Measurements from ENCODE around the gene FTH1.

DNA sequence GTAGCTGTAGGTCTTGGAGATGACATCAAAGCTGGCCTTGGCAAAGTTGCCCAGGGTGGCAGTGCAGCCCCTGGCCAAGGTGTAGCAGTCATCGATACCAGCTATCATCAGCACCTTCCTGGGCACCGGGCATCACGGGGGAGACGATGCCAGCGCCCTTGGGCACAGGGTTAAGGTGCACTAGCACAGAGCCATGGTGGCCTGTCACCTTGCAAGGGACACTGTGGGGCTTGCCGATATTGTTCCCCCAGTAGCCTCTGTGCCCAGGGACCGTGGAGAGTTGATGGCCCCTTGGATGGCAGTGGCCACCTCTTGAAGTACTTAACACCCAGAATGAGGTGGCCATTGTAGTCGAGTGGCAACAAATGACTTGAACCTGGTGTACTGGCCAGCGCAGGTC, 44.4 kb upstream of the FTH1 start:
- TF ChIP-seq, protein P1, sequence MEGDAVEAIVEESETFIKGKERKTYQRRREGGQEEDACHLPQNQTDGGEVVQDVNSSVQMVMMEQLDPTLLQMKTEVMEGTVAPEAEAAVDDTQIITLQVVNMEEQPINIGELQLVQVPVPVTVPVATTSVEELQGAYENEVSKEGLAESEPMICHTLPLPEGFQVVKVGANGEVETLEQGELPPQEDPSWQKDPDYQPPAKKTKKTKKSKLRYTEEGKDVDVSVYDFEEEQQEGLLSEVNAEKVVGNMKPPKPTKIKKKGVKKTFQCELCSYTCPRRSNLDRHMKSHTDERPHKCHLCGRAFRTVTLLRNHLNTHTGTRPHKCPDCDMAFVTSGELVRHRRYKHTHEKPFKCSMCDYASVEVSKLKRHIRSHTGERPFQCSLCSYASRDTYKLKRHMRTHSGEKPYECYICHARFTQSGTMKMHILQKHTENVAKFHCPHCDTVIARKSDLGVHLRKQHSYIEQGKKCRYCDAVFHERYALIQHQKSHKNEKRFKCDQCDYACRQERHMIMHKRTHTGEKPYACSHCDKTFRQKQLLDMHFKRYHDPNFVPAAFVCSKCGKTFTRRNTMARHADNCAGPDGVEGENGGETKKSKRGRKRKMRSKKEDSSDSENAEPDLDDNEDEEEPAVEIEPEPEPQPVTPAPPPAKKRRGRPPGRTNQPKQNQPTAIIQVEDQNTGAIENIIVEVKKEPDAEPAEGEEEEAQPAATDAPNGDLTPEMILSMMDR (conservative IDR thresholded peaks at IDR 0.05; ENCODE audit: low read depth, low read length), result no peak
- TF ChIP-seq EZH2 (IDR thresholded peaks at IDR 0.05; ENCODE audit: borderline replicate concordance, low read depth, low read length, poor library complexity, severe bottlenecking), result no peak
